Caco-2 (cell line): ENCODE results near the gene HLA-DOB. TPM values are rescaled to one million over a fixed set of nuclear protein-coding genes. Genes with fewer than 3 reads are reported as not detected.

Experiments used
- BruUV-seq: library from RNA; stranded (reverse); fragments of 400-500 nt; replicated peaks from 2 replicates; lab custom pipeline; 2021; lab: Mats Ljungman, UMichigan
- CTCF ChIA-PET: fragments of 300-600 bp; sonication (Branson Sonifier 250); formaldehyde crosslinking; loops from one replicate; lab custom pipeline; 2022; ENCODE audit warnings: antibody characterized with exemption; lab: Charles Lee
- POLR2A ChIA-PET: fragments of 300-600 bp; sonication (Branson Sonifier 250); formaldehyde crosslinking; loops from one replicate; lab custom pipeline; 2022; ENCODE audit warnings: antibody characterized with exemption; lab: Charles Lee
- DNase-seq, 2 experiments: peaks; one replicate each; pipeline versions ENCODE4 v3.0.0 to v3.0.0-alpha.2; 2020 to 2022
- H3K27me3 ChIP-seq: replicated peaks from 2 replicates; pipeline ENCODE4 v1.6.0; 2011; ENCODE audit warnings: low read length; ENCODE audit not compliant: control insufficient read depth, insufficient read depth
- H3K36me3 ChIP-seq: 2 replicates; pipeline ENCODE4 v1.5.1; 2011; ENCODE audit warnings: low read length; ENCODE audit not compliant: control insufficient read depth, insufficient read depth
- H3K4me1 ChIP-seq: fragments of 250-450 bp; sonication (Bioruptor Pico); 2 replicates; pipeline ENCODE4 v1.5.1; 2020; ENCODE audit warnings: mild to moderate bottlenecking
- H3K4me3 ChIP-seq: 2 replicates; pipeline ENCODE4 v1.5.1; 2011; ENCODE audit warnings: low read depth, mild to moderate bottlenecking, control low read depth, low read length
- H3K9me3 ChIP-seq: fragments of 250-450 bp; sonication (Bioruptor Pico); 2 replicates; pipeline ENCODE4 v1.5.1; 2020; ENCODE audit warnings: mild to moderate bottlenecking, moderate library complexity
- H3K27ac Mint-ChIP-seq: one replicate; pipeline ENCODE4 v1.8.0; 2022; ENCODE audit warnings: mixed read lengths; ENCODE audit not compliant: unreplicated experiment
- H3K27me3 Mint-ChIP-seq: one replicate; pipeline ENCODE4 v1.8.0; 2022; ENCODE audit warnings: mixed read lengths; ENCODE audit not compliant: insufficient read depth, unreplicated experiment
- H3K36me3 Mint-ChIP-seq: one replicate; pipeline ENCODE4 v1.8.0; 2022; ENCODE audit warnings: mild to moderate bottlenecking, mixed read lengths; ENCODE audit not compliant: insufficient read depth, unreplicated experiment
- H3K4me1 Mint-ChIP-seq: one replicate; pipeline ENCODE4 v1.8.0; 2022; ENCODE audit warnings: low read depth, mixed read lengths; ENCODE audit not compliant: unreplicated experiment
- H3K4me3 Mint-ChIP-seq: one replicate; pipeline ENCODE4 v1.8.0; 2022; ENCODE audit warnings: mild to moderate bottlenecking, moderate library complexity, mixed read lengths; ENCODE audit not compliant: unreplicated experiment
- H3K9me3 Mint-ChIP-seq: one replicate; pipeline ENCODE4 v1.8.0; 2022; ENCODE audit warnings: mixed read lengths; ENCODE audit not compliant: unreplicated experiment
- intact Hi-C: fragments of 100-400 bp; cut with micrococcal nuclease; formaldehyde crosslinking; loops from one replicate; pipeline ENCODE4 v1.10.0; 2022; ENCODE audit not compliant: unreplicated experiment
- total RNA-seq: library from RNA; stranded (reverse); gene quantifications from 2 replicates; pipeline ENCODE4 v1.2.3, GENCODE V29; 2022
- TF ChIP-seq, protein P1 (sequence below), 2 experiments: fragments of 200-600 bp in 1 of 2; IDR thresholded peaks; 1 replicate in 1 of 2; 2 replicates in 1 of 2; pipeline versions ENCODE4 v1.5.1 to v1.8.0; 2011 to 2022; ENCODE audit warnings: antibody characterized with exemption in 1 of 2, control low read depth in 1 of 2, inconsistent platforms in 1 of 2, low read depth in 1 of 2, low read length in 1 of 2, mild to moderate bottlenecking in 1 of 2, moderate library complexity in 1 of 2; ENCODE audit not compliant: insufficient read depth in 1 of 2, severe bottlenecking in 1 of 2, unreplicated experiment in 1 of 2

Gene HLA-DOB
- total RNA-seq, 1 experiment from 2014 or later: 0.61 TPM

DNA sequence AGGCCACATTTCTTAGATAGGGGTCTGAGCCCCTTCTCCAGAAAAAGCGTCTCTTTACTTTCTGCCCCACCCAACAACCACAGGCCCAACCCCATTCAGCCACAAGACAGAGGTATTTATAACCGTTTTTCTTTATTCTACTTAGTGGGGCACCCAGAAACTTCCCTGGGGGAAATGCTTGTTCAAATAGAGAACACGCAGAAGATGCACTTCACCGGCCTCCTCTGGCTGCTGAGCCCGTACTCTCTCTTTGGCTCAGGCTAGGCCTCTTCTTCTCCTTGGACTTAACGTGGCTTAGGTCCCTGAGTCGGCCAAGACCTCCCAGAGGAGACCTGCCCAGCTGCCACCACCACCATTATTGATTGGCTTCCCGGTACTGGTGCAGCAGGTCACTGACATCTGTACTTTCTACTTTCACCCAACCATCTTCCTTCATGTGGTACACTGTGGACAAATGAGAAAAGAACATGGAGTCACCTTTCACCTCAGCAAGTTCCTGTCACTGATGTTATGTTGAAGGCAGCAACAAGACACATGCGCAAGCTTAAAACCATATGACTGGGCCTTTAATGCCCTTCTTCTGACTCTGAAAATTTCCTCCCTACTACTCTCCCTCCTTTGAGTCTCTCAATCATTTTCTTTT lies 23.9 kb upstream of the HLA-DOB start:
- POLR2A ChIA-PET: no interaction called here
- H3K4me3 ChIP-seq: no peak overlapping the region
- H3K9me3 Mint-ChIP-seq: no peaks in the 10 kb centered on the region
- H3K27me3 Mint-ChIP-seq: no peaks in the 10 kb centered on the region
- DNase-seq: no peak
- H3K4me3 Mint-ChIP-seq: no peak overlapping the region
- intact Hi-C loops: no loop called here
- peaks cover 7% of the 10 kb centered on the region for H3K36me3 Mint-ChIP-seq
- TF ChIP-seq, protein P1, sequence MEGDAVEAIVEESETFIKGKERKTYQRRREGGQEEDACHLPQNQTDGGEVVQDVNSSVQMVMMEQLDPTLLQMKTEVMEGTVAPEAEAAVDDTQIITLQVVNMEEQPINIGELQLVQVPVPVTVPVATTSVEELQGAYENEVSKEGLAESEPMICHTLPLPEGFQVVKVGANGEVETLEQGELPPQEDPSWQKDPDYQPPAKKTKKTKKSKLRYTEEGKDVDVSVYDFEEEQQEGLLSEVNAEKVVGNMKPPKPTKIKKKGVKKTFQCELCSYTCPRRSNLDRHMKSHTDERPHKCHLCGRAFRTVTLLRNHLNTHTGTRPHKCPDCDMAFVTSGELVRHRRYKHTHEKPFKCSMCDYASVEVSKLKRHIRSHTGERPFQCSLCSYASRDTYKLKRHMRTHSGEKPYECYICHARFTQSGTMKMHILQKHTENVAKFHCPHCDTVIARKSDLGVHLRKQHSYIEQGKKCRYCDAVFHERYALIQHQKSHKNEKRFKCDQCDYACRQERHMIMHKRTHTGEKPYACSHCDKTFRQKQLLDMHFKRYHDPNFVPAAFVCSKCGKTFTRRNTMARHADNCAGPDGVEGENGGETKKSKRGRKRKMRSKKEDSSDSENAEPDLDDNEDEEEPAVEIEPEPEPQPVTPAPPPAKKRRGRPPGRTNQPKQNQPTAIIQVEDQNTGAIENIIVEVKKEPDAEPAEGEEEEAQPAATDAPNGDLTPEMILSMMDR (IDR thresholded peaks at IDR 0.05; ENCODE audit: insufficient read depth in 1 of 2, low read depth in 1 of 2, low read length in 1 of 2, severe bottlenecking in 1 of 2, unreplicated experiment in 1 of 2): no peak
- H3K36me3 ChIP-seq: no peaks in the 10 kb centered on the region
- BruUV-seq: no TSS peak
- H3K9me3 ChIP-seq: no peaks in the 10 kb centered on the region
- peaks cover 5% of the 10 kb centered on the region for H3K4me1 ChIP-seq
- no peak overlapping the region for H3K27ac Mint-ChIP-seq
- CTCF ChIA-PET: no interaction called here
- peaks cover 13% of the 10 kb centered on the region for H3K4me1 Mint-ChIP-seq
- no peaks in the 10 kb centered on the region; the same call in 1 of the 2 replicates for H3K27me3 ChIP-seq

DNA sequence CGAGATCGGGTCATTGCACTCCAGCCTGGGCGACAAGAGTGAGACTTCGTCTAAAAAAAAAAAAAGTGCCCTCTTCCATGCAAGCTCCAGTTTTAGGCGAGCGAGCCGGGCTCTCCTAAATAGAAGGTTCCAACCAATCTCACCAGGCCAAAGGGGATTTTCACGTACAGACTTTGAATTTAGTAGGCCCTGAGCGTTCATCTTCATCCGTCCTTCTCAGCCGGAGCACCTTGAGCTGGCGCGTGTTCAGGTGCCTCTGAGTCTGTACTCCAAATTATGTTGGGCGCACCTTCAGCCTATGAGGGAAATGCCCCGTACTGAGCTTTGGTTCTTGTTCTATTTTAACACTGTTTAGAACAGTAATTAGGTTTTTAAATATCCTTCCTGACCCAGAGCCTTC lies 22.6 kb upstream of the HLA-DOB start:
- TF ChIP-seq, protein P1 (IDR thresholded peaks at IDR 0.05; ENCODE audit: insufficient read depth in 1 of 2, low read depth in 1 of 2, low read length in 1 of 2, severe bottlenecking in 1 of 2, unreplicated experiment in 1 of 2): no peak
- no peaks in the 10 kb centered on the region; the same call in 1 of the 2 replicates for H3K27me3 ChIP-seq
- ChIA-PET POLR2A (interaction anchor here (2.5 kb wide), 1 partner anchor 132 kb away, joined by 13 read pairs; no protein-coding TSS in a partner anchor), CTCF (interaction anchor here (1.3 to 3.1 kb wide), 5 partner anchors 15 to 145 kb away, joined by 3 to 121 read pairs (median 32); partner anchors contain the start of genes PSMB9 and TAP1)
- peaks cover 5% of the 10 kb centered on the region for H3K4me1 ChIP-seq
- Mint-ChIP-seq H3K27ac (no peak overlapping the region), H3K4me3 (no peak overlapping the region), H3K27me3 (no peaks in the 10 kb centered on the region), H3K36me3 (peaks cover 1% of the 10 kb centered on the region), H3K9me3 (no peaks in the 10 kb centered on the region), H3K4me1 (peaks cover 8% of the 10 kb centered on the region)
- intact Hi-C loops: loop anchor here (5.0 kb wide), 1 partner anchor 108 kb away; no protein-coding TSS in a partner anchor
- no peaks in the 10 kb centered on the region for H3K9me3 ChIP-seq
- no peak overlapping the region for H3K4me3 ChIP-seq
- DNase-seq: no peak
- H3K36me3 ChIP-seq: no peaks in the 10 kb centered on the region
- BruUV-seq: no TSS peak

DNA sequence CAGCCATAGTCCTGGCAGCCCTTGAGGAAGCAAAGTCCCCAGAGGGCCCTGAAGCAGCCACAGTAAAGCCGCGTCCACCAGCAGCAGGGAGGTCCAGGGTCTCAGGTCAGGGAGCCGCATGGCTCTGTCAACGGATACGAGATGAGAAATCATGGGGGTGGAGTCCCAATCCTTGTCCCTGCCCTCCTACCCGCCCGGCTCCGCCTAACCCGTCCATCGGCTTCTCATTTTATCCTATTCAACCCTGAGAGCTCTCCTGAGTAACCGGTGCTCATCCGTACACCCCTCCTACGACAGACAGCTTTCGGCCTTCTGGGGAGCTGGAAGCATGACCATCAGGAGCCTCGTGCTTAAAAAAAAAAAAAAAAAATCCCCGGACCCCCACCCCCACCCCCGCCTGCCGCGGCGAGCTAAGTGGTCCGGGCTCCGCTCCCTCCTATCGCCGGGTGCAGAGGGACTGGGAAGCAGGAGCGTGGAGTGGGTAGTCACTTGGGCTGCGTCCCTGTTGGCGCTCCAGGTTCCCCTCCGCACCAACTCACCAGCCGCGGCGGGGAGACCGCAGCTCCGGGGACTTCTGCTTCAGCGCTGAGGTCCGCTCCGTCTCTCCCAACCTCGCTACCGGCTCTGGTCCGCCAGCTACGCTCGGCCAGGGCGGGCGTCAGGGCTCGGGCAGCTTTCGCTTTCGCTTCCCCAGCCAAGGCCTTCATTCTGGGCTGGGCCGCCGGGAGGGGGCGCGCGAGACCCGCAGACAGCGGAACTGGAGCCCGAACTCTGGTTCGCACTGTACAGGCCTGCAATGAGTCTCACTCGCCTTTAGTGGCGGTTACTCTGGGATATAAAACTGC lies 21.5 kb upstream of the HLA-DOB start, which contains the start of gene TAP2:
TSS of gene TAP2 (minus strand) at position 626 of the 845 bp plus-strand sequence. CDS start at position 120, 506 bp downstream.
- H3K36me3 ChIP-seq: no peaks in the 10 kb centered on the region
- H3K4me3 Mint-ChIP-seq: peak within 1 kb of the TSS; percentile 72
- peak; percentile 89 to 97 for DNase-seq
- H3K9me3 Mint-ChIP-seq: no peaks in the 10 kb centered on the region
- TF ChIP-seq, protein P1 (IDR thresholded peaks at IDR 0.05; ENCODE audit: insufficient read depth in 1 of 2, low read depth in 1 of 2, low read length in 1 of 2, severe bottlenecking in 1 of 2, unreplicated experiment in 1 of 2): peak; percentile 85 to 86
- H3K4me3 ChIP-seq: peak within 1 kb of the TSS; percentile 69
- BruUV-seq: no TSS peak
- no peaks in the 10 kb centered on the region for H3K9me3 ChIP-seq
- no peaks in the 10 kb centered on the region; the same call in 1 of the 2 replicates for H3K27me3 ChIP-seq
- H3K4me1 ChIP-seq: peaks cover 5% of the 10 kb centered on the region
- H3K27me3 Mint-ChIP-seq: no peaks in the 10 kb centered on the region
- CTCF ChIA-PET: interaction anchor here (0.6 to 3.1 kb wide), 19 partner anchors 10 to 146 kb away, joined by 3 to 121 read pairs (median 7); partner anchors contain the start of genes HLA-DMA, PSMB9 and TAP1
- intact Hi-C loops: loop anchor here (1.0 to 5.0 kb wide), 3 partner anchors 16 to 109 kb away; partner anchors contain the start of gene PSMB9
- peaks cover 8% of the 10 kb centered on the region for H3K4me1 Mint-ChIP-seq
- no peaks in the 10 kb centered on the region for H3K36me3 Mint-ChIP-seq
- H3K27ac Mint-ChIP-seq: no peak within 1 kb of the TSS
- POLR2A ChIA-PET: interaction anchor here (0.6 to 2.5 kb wide), 6 partner anchors 15 to 1664 kb away, joined by 3 to 13 read pairs (median 4); partner anchors contain the start of genes PSMB9 and TAP1
